Activated naive CD8-positive, alpha-beta T cell treated with anti-CD3 and anti-CD28 coated beads, Interleukin-2, amount 50 U/mL, for 24 hours (primary cell): Measurements from ENCODE around the gene ATN1.
"Not testable (repeated sequence)": the region's sequence is repeated elsewhere in the genome, so short reads cannot be mapped to it uniquely, and the experiment has no call there.

Experiments used
- ATAC-seq: fragments of 150-1000 bp; cut with Tn5 transposase; one replicate; pipeline ENCODE4 v1.10.0; 2021
- DNase-seq: peaks from one replicate; pipeline ENCODE4 v3.0.0; 2021
- H3K27ac Mint-ChIP-seq: one replicate; pipeline ENCODE4 v1.8.0; 2021; ENCODE audit warnings: mild to moderate bottlenecking, mixed read lengths
- H3K27me3 Mint-ChIP-seq: one replicate; pipeline ENCODE4 v1.8.0; 2021; ENCODE audit warnings: mixed read lengths
- H3K36me3 Mint-ChIP-seq: one replicate; pipeline ENCODE4 v1.8.0; 2021; ENCODE audit warnings: low read depth, mixed read lengths
- H3K4me1 Mint-ChIP-seq: one replicate; pipeline ENCODE4 v1.8.0; 2021; ENCODE audit warnings: mixed read lengths
- H3K4me3 Mint-ChIP-seq: one replicate; pipeline ENCODE4 v1.8.0; 2021; ENCODE audit warnings: mild to moderate bottlenecking, moderate library complexity, mixed read lengths
- H3K9me3 Mint-ChIP-seq: one replicate; pipeline ENCODE4 v1.8.0; 2021; ENCODE audit warnings: mixed read lengths

ATN1 gene

DNA sequence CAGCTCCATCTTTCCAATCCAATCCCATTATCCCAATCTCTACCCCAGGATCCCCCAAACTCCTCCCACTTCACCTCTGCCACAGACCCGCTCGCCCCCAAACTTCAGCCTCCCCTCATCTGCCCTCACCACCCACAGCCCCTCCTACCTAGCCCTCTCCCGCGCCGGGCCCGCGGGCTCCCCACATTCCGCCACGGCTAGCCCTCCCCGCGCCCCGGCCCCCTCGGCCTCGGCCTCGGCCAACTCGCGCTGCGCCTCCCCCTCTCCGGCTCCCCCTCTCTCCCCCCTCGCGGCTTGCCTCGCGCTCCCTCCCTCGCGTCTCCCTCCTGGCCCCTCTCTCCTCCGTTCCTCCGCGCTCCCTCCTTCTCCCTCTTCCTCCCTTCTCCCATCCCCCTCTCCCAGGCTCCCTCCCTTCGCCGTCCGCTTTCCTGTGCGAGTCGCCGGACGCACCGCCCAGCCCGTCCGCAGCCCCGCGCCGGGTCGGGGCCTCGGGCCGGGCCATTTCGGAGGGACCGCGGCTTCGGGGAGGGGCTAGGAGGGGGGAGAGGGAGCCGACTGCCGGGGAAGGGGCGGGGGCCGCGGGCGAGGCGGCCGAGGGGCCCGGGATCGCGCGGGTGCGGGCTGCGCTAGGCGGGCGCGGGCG is at the start of gene ATN1:
Gene ATN1 (plus strand): TSS at position 581 of the 643 bp plus-strand sequence. CDS start 6,043 bp downstream, outside the sequence.
- H3K27me3 Mint-ChIP-seq: no peaks in the 10 kb centered on the region
- peaks cover 57% of the 10 kb centered on the region for H3K4me1 Mint-ChIP-seq
- peak within 1 kb of the TSS; percentile 91 for H3K27ac Mint-ChIP-seq
- H3K36me3 Mint-ChIP-seq: peaks cover 6% of the 10 kb centered on the region
- H3K9me3 Mint-ChIP-seq: no peaks in the 10 kb centered on the region
- DNase-seq (peak; percentile 52), ATAC-seq (peak; percentile 15)
- peak within 1 kb of the TSS; percentile 85 for H3K4me3 Mint-ChIP-seq

GRCh38 chr12:6879824-6880223 is 47.9 kb upstream of the ATN1 start:
- H3K36me3 Mint-ChIP-seq: peaks cover 26% of the 10 kb centered on the region
- not testable (repeated sequence) for DNase-seq, H3K9me3 Mint-ChIP-seq, ATAC-seq, H3K27ac Mint-ChIP-seq, H3K27me3 Mint-ChIP-seq, H3K4me1 Mint-ChIP-seq, H3K4me3 Mint-ChIP-seq

DNA sequence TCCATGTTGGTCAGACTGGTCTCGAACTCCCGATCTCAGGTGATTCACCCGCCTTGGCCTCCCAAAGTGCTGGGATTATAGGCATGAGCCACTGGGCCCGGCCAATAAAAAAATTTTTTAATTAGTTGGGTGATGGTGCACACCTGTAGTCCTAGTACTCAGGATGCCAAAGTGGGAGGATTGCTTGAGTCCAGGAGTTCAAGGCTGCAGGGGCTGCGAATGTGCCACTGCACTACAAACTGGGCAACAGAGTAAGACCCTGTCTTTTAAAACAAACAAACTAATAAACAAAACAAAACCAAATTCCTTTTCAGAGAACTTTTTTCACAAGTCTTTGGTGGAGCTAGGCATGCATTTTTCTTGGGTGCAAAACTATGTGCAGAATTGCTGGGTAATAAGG is 44.5 kb upstream of the ATN1 start:
- H3K9me3 Mint-ChIP-seq: no peaks in the 10 kb centered on the region

GRCh38 chr12:6883683-6884082 is 44.1 kb upstream of the ATN1 start:
- DNase-seq: no peak
- Mint-ChIP-seq H3K27me3 (no peaks in the 10 kb centered on the region), H3K27ac (no peak overlapping the region), H3K36me3 (peaks cover 9% of the 10 kb centered on the region), H3K9me3 (no peaks in the 10 kb centered on the region), H3K4me3 (no peak overlapping the region), H3K4me1 (no peaks in the 10 kb centered on the region)
- ATAC-seq: no peak

More for the DNA sequence above, 44.5 kb upstream of the ATN1 start:
- ATAC-seq (no peak), DNase-seq (no peak)
- Mint-ChIP-seq H3K36me3 (peaks cover 9% of the 10 kb centered on the region), H3K4me3 (no peak overlapping the region), H3K27me3 (no peaks in the 10 kb centered on the region), H3K4me1 (no peaks in the 10 kb centered on the region), H3K27ac (no peak overlapping the region)

- ATAC-seq: no peak
- H3K27ac Mint-ChIP-seq: no peak overlapping the region
- no peak for DNase-seq
- H3K4me1 Mint-ChIP-seq: peaks cover under 1% of the 10 kb centered on the region
- H3K9me3 Mint-ChIP-seq: no peaks in the 10 kb centered on the region
- H3K36me3 Mint-ChIP-seq: peaks cover 7% of the 10 kb centered on the region
- H3K4me3 Mint-ChIP-seq: no peak overlapping the region
- H3K27me3 Mint-ChIP-seq: no peaks in the 10 kb centered on the region
Observed at GRCh38 chr12:6884539-6884938, 43.2 kb upstream of the ATN1 start.

- not testable (repeated sequence) for ATAC-seq, DNase-seq, H3K36me3 Mint-ChIP-seq, H3K4me3 Mint-ChIP-seq, H3K9me3 Mint-ChIP-seq, H3K27me3 Mint-ChIP-seq, H3K27ac Mint-ChIP-seq
- peaks cover 13% of the 10 kb centered on the region for H3K4me1 Mint-ChIP-seq
Observed at GRCh38 chr12:6886206-6886999, 41.4 kb upstream of the ATN1 start.

- H3K27me3 Mint-ChIP-seq: no peaks in the 10 kb centered on the region
- H3K4me3 Mint-ChIP-seq: no peak overlapping the region
- H3K9me3 Mint-ChIP-seq: no peaks in the 10 kb centered on the region
- peaks cover 7% of the 10 kb centered on the region for H3K36me3 Mint-ChIP-seq
- DNase-seq (no peak), ATAC-seq (no peak)
- no peak overlapping the region for H3K27ac Mint-ChIP-seq
- peaks cover 19% of the 10 kb centered on the region for H3K4me1 Mint-ChIP-seq
Observed at GRCh38 chr12:6887460-6887859, 40.3 kb upstream of the ATN1 start.

DNA sequence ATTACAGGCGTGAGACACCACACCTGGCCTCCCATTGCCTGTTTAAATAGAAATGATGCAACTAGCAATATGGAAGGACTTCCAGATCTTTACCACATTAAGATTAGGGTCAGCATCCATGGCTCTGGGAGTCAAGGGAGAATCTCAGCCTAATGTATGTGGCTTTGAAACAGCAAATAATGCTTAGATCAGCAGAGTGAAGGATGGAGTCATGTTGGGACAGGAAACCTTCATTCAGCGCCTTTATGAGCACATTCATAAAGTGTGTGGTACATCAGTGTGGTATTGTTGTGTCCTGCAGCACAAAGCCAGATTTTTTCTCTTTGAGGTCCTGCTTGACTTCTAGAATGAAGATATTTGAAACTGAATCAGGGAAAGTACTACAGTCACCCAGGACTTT is 39.4 kb upstream of the ATN1 start:
- no peak overlapping the region for H3K27ac Mint-ChIP-seq
- DNase-seq (no peak), ATAC-seq (no peak)
- H3K9me3 Mint-ChIP-seq: no peaks in the 10 kb centered on the region
- no peak overlapping the region for H3K4me3 Mint-ChIP-seq
- peaks cover 7% of the 10 kb centered on the region for H3K36me3 Mint-ChIP-seq
- H3K4me1 Mint-ChIP-seq: peaks cover 19% of the 10 kb centered on the region
- H3K27me3 Mint-ChIP-seq: no peaks in the 10 kb centered on the region

- not testable (repeated sequence) for H3K27ac Mint-ChIP-seq, ATAC-seq, H3K4me3 Mint-ChIP-seq, H3K36me3 Mint-ChIP-seq, H3K9me3 Mint-ChIP-seq, DNase-seq, H3K27me3 Mint-ChIP-seq
- peaks cover 19% of the 10 kb centered on the region for H3K4me1 Mint-ChIP-seq
Observed at GRCh38 chr12:6888794-6889193, 39.0 kb upstream of the ATN1 start.

DNA sequence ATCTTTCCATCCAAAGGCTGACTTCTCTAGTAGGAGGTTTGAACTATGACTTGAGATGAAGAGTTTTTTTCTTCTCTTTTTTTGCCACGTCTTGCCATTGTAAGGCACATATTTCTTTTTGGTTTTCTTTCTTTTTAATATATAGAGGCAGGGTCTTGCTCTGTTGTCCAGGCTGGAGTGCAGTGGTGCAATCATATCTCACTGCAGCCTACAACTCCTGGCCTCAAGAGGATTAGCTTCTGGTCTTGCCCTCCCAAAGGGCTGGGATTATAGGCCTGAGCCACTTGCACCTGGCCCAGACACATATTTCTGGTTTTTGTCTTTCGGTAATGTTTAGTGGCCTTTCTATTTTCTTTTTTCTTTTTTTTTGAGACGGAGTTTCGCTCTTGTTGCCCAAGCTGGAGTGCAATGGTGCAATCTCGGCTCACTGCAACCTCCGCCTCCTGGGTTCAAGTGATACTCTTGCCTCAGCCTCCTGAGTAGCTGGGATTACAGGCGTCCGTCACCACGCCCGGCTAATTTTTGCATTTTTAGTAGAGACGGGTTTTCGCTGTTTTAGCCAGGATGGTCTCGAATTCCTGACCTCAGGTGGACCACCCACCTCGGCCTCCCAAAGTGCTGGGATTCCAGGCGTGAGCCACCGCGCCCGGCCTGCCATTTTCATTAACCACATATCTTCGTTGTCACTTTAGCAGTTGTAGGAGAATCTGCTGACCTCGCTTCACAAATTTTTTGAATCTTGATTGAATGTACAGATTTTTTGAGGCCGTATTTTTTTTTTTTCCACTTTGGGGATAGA is 37.8 kb upstream of the ATN1 start:
- Mint-ChIP-seq H3K27ac (peak overlapping the region; percentile 95), H3K4me3 (peak overlapping the region; percentile 82), H3K4me1 (peaks cover 19% of the 10 kb centered on the region)
- H3K9me3 Mint-ChIP-seq, H3K27me3 Mint-ChIP-seq, DNase-seq, ATAC-seq, H3K36me3 Mint-ChIP-seq: not testable (repeated sequence)

GRCh38 chr12:6890789-6891645 is 36.7 kb upstream of the ATN1 start:
- peak overlapping the region; percentile 82 for H3K4me3 Mint-ChIP-seq
- H3K27me3 Mint-ChIP-seq: no peaks in the 10 kb centered on the region
- no peaks in the 10 kb centered on the region for H3K36me3 Mint-ChIP-seq
- peak overlapping the region; percentile 95 for H3K27ac Mint-ChIP-seq
- DNase-seq (peak; percentile 100), ATAC-seq (peak; percentile 98)
- no peaks in the 10 kb centered on the region for H3K9me3 Mint-ChIP-seq
- peaks cover 19% of the 10 kb centered on the region for H3K4me1 Mint-ChIP-seq

GRCh38 chr12:6891646-6892001 is 36.1 kb upstream of the ATN1 start:
- Mint-ChIP-seq H3K36me3 (no peaks in the 10 kb centered on the region), H3K4me1 (peaks cover 19% of the 10 kb centered on the region), H3K9me3 (no peaks in the 10 kb centered on the region), H3K27ac (peak overlapping the region; percentile 89), H3K4me3 (peak overlapping the region; percentile 82), H3K27me3 (no peaks in the 10 kb centered on the region)
- ATAC-seq (peak; percentile 15), DNase-seq (peak; percentile 32)

DNA sequence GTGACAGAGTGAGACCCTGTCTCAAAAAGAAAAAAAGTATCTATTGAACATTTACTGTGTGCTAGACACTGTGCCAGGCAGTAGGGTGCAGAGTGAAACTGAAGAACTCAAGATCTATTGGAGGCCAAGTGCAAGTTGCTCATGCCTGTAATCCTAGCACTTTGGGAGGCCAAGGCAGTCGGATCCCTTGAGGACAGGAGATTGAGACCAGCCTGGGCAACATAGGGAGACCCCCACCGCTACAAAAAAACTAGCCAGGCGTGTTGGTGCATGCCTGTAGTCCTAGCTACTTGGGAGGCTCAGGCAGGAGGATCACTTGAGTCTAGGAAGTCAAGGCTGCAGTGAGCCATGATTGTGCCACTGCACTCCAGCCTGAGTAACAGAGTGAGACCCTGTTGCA is 35.1 kb upstream of the ATN1 start:
- DNase-seq, H3K27me3 Mint-ChIP-seq, ATAC-seq, H3K9me3 Mint-ChIP-seq, H3K36me3 Mint-ChIP-seq, H3K27ac Mint-ChIP-seq: not testable (repeated sequence)
- H3K4me3 Mint-ChIP-seq: peak overlapping the region; percentile 82
- peaks cover 19% of the 10 kb centered on the region for H3K4me1 Mint-ChIP-seq

GRCh38 chr12:6894321-6894720 is 33.4 kb upstream of the ATN1 start:
- no peaks in the 10 kb centered on the region for H3K27me3 Mint-ChIP-seq
- H3K27ac Mint-ChIP-seq: no peak overlapping the region
- DNase-seq: no peak
- H3K4me3 Mint-ChIP-seq: no peak overlapping the region
- ATAC-seq: no peak
- peaks cover 19% of the 10 kb centered on the region for H3K4me1 Mint-ChIP-seq
- no peaks in the 10 kb centered on the region for H3K9me3 Mint-ChIP-seq
- H3K36me3 Mint-ChIP-seq: no peaks in the 10 kb centered on the region
